ENCODE data around the gene AZU1.

The AZU1 gene

GRCh38 chr19:799076-799881 is 28.4 kb upstream of the AZU1 start:
- TF ChIP-seq POLR2AphosphoS5 (IDR thresholded peaks at IDR 0.05; ENCODE audit: low read depth, low read length), result no peak
- no peak for TF ChIP-seq FOXP2 (optimal IDR thresholded peaks at IDR 0.05; ENCODE audit: borderline replicate concordance, extremely low read depth, extremely low read length, insufficient read depth)
- TF ChIP-seq, protein P1, sequence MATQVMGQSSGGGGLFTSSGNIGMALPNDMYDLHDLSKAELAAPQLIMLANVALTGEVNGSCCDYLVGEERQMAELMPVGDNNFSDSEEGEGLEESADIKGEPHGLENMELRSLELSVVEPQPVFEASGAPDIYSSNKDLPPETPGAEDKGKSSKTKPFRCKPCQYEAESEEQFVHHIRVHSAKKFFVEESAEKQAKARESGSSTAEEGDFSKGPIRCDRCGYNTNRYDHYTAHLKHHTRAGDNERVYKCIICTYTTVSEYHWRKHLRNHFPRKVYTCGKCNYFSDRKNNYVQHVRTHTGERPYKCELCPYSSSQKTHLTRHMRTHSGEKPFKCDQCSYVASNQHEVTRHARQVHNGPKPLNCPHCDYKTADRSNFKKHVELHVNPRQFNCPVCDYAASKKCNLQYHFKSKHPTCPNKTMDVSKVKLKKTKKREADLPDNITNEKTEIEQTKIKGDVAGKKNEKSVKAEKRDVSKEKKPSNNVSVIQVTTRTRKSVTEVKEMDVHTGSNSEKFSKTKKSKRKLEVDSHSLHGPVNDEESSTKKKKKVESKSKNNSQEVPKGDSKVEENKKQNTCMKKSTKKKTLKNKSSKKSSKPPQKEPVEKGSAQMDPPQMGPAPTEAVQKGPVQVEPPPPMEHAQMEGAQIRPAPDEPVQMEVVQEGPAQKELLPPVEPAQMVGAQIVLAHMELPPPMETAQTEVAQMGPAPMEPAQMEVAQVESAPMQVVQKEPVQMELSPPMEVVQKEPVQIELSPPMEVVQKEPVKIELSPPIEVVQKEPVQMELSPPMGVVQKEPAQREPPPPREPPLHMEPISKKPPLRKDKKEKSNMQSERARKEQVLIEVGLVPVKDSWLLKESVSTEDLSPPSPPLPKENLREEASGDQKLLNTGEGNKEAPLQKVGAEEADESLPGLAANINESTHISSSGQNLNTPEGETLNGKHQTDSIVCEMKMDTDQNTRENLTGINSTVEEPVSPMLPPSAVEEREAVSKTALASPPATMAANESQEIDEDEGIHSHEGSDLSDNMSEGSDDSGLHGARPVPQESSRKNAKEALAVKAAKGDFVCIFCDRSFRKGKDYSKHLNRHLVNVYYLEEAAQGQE (IDR thresholded peaks at IDR 0.05; ENCODE audit: insufficient read depth in 1 of 2, low read depth in 2 of 2, low read length in 2 of 2), result no peak
- TF ChIP-seq TAF1 (IDR thresholded peaks at IDR 0.05; ENCODE audit: borderline replicate concordance, insufficient read depth, low read length), result no peak
- no peak for TF ChIP-seq SIN3A (IDR thresholded peaks at IDR 0.05; ENCODE audit: borderline replicate concordance, insufficient read depth, low read length)

DNA sequence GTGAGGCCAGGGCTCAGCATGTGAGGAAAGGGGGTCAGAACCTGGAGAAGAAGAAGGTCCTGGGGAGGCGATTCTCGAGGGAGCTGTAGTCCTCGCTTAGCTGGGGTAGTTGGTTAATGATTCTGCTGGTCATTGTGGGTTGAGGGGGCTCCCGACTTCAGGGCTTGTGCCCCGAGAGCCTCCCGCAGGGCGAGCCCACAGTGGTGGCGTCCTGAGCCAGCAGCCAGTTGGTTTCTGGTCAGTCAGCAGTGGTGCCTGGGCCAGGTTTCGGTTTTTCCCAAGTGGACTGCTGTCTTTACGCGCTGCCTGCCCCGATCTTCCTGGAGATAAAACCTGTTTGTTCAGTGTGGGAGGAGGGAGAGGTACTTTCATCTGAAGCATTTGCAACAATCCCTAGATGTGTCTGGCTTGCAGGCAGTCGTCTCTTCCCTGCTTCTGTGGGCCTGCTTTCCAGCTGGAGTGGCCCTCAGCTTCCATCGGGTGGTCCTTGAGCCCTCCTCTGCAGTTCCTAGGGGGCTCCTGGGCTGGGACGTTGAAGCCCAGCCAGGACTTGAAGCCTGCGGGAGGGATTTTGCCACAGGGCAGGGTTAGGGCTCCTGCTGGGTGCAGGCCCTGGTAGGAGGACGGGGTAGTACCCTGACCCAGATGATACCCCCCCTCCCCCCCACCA is 27.1 kb upstream of the AZU1 start:
- TF ChIP-seq FOXP2 (optimal IDR thresholded peaks at IDR 0.05; ENCODE audit: borderline replicate concordance, extremely low read depth, extremely low read length, insufficient read depth), result no peak
- TF ChIP-seq POLR2AphosphoS5 (IDR thresholded peaks at IDR 0.05; ENCODE audit: low read depth, low read length), result peak; percentile 31; the same call in 1 of the 2 replicates

DNA sequence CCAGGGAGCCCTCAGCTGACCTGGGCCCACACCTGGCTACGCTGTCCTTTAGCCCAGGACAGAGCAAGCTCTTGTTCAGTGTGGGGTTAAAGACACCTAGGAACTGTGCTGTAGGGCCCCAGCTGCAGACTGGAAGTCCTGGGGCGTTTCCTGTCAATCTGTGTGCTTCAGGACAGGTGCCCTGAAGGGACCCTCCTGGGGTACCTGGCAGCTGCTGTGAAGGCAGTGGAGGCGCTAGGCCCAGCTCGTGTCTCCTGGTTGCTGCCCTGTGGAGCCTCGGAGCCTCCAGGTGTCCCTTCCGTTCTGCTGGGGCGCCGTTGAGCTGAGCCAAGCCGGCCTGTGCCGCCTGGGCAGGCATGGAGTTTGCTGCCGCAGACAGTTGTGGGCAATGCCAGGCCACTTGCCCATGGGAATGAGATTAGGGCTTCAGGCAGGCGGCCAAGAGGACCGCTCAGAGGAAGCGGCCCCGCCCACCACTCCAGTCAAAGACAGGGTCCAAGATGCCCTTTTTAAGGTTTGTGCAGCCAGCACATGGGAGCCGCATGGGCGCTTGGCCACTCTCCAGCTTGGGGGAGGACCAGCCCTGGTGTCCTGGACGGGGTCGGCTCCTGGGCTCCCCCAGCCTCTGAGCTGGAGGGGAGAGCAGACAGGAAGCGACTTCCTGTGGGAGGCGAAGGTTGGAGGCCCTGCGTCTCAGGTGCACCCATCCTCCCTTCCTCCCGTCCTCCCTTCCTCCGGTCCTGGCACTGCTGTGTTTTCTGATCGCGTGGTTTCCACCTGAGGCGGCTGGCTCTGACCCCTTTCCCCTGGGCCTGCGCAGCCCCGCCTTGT is 26.4 kb upstream of the AZU1 start:
- TF ChIP-seq FOXP2 (optimal IDR thresholded peaks at IDR 0.05; ENCODE audit: borderline replicate concordance, extremely low read depth, extremely low read length, insufficient read depth), result peak; percentile 36
- TF ChIP-seq, protein P1 (IDR thresholded peaks at IDR 0.05; ENCODE audit: insufficient read depth in 1 of 2, low read depth in 2 of 2, low read length in 2 of 2), result no peak
- no peak for TF ChIP-seq TAF1 (IDR thresholded peaks at IDR 0.05; ENCODE audit: borderline replicate concordance, insufficient read depth, low read length)
- TF ChIP-seq SIN3A (IDR thresholded peaks at IDR 0.05; ENCODE audit: borderline replicate concordance, insufficient read depth, low read length), result peak; percentile 74; the same call in 1 of the 2 replicates
- no peak for TF ChIP-seq POLR2AphosphoS5 (IDR thresholded peaks at IDR 0.05; ENCODE audit: low read depth, low read length)

GRCh38 chr19:801861-802497 is 25.7 kb upstream of the AZU1 start:
- TF ChIP-seq POLR2AphosphoS5 (IDR thresholded peaks at IDR 0.05; ENCODE audit: low read depth, low read length) (no peak), SIN3A (IDR thresholded peaks at IDR 0.05; ENCODE audit: borderline replicate concordance, insufficient read depth, low read length) (no peak), FOXP2 (optimal IDR thresholded peaks at IDR 0.05; ENCODE audit: borderline replicate concordance, extremely low read depth, extremely low read length, insufficient read depth) (no peak), TAF1 (IDR thresholded peaks at IDR 0.05; ENCODE audit: borderline replicate concordance, insufficient read depth, low read length) (no peak)
- TF ChIP-seq, protein P1 (IDR thresholded peaks at IDR 0.05; ENCODE audit: insufficient read depth in 1 of 2, low read depth in 2 of 2, low read length in 2 of 2), result no peak
